Ovary (tissue), 9 donors: ENCODE measurements around the gene UBE2H. TPM values are rescaled to one million over a fixed set of nuclear protein-coding genes. Genes with fewer than 3 reads are reported as not detected.

Source experiments
- DNase-seq, 5 donors: peaks; one replicate each; pipeline ENCODE4 v3.0.0-alpha.2; 2019 to 2020
- H3K27ac ChIP-seq, 2 donors: fragments of 200-600 bp; one replicate each; pipeline versions ENCODE4 v1.5.1 to v1.8.0; 2019 to 2022
- H3K27me3 ChIP-seq: fragments of 200-600 bp; one replicate; pipeline ENCODE4 v1.8.0; 2022
- H3K36me3 ChIP-seq: fragments of 200-600 bp; sonication (generic); one replicate; pipeline ENCODE4 v1.5.1; 2019
- H3K4me1 ChIP-seq: one replicate; pipeline ENCODE4 v1.8.1; 2013; ENCODE audit warnings: mild to moderate bottlenecking, moderate library complexity; ENCODE audit not compliant: insufficient read depth
- H3K4me3 ChIP-seq: fragments of 200-600 bp; sonication (generic); one replicate; pipeline ENCODE4 v1.5.1; 2017
- H3K9me3 ChIP-seq, 2 donors: fragments of 200-600 bp in 1 of 2; sonication (generic) in 1 of 2; one replicate each; pipeline versions ENCODE4 v1.5.1 to v1.8.1; 2013 to 2019; ENCODE audit warnings: mild to moderate bottlenecking in 1 of 2, moderate library complexity in 1 of 2
- EP300 ChIP-seq: sonication (generic); formaldehyde crosslinking; IDR thresholded peaks from one replicate; pipeline ENCODE4 v1.6.1; 2017; ENCODE audit warnings: antibody characterized with exemption
- POLR2A ChIP-seq: fragments of 450-650 bp; IDR thresholded peaks from one replicate; pipeline ENCODE4 v1.6.1; 2017; ENCODE audit warnings: antibody characterized with exemption, mild to moderate bottlenecking, moderate library complexity
- WGBS, 3 donors: extraction: QIAGEN DNeasy Blood & Tissue Kit in 1 of 3; methylation state at CpG; one replicate each; pipeline versions ENCODE4 v1.1.5 to v1.1.7; 2013 to 2017; 5-methylcytosine and 5-hydroxymethylcytosine counted together
- intact Hi-C, 4 donors: fragments of 100-400 bp; cut with DNase I; formaldehyde crosslinking; loops; one replicate each; pipeline versions ENCODE4 v1.11.0 to v1.15.1; 2022 to 2023
- polyA plus RNA-seq, 2 donors: library from polyadenylated mRNA; stranded (reverse); fragments of 200-250 nt in 1 of 2; fragments of 350-450 nt in 1 of 2; fragmentation: Illumina TruSeq in 1 of 2; extraction: RNeasy Lipid Tissue Mini Kit (QIAGEN cat#74804) in 1 of 2; gene quantifications; one replicate each; pipeline ENCODE4 v1.2.3, GENCODE V29; 2013 to 2014
- total RNA-seq, 7 donors: library from RNA; depleted of rRNA in 2 of 7; stranded (reverse); fragments of >200 nt in 2 of 7; fragmentation: NEBNext Ultra II Directional in 3 of 7; extraction: Animal tissue kit (Norgen Biotek cat#: 25700) in 3 of 7; gene quantifications; one replicate each; pipeline versions ENCODE4 v1.1.0 to v1.2.4, GENCODE V29; 2016 to 2023
- TF ChIP-seq, protein P1 (sequence below), 3 donors: fragments of 450-650 bp in 2 of 3; fragments of 200-600 bp in 1 of 3; IDR thresholded peaks; one replicate each; pipeline versions ENCODE4 v1.5.1 to v1.8.0; 2016 to 2022; ENCODE audit warnings: antibody characterized with exemption in 3 of 3, mild to moderate bottlenecking in 1 of 3
- donor health status: DM: no; HTN: no; CAD: no; lungs with moderate emphysema.
- donor health status: DM: no; HTN: no; CAD: no.
- donor health status: Bipolar disorder and iron deficiency.
- donor health status: DM: yes; HTN: yes; CAD: no.
- donor health status: DM: no; HTN: no; CAD: no.
- donor health status: DM: yes; HTN: yes; CAD: no.

The UBE2H gene
- total and polyA plus RNA-seq, 9 donors: 38.1 to 149 (median 64.7) TPM

DNA sequence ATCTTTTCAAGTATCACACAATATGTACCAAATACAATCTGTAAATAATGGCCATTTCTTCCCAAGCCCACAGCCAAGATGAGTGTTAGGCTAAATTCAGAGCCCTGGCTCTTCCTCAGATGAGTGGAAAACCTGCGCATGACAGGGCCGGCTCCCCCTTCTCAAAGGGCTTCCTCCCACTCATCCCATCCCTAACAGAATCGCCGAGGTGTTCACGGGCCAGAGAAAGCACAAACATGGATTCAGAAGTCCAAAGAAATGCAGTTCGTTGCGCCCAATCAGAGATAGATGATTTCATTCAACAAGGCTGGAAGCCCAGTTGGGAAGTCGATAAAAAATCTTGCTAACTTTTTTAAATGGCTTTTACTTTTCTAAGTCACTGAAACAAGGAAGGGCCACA lies 121.8 kb downstream of the UBE2H start:
- H3K4me3 ChIP-seq: no peak overlapping the region
- TF ChIP-seq, protein P1, sequence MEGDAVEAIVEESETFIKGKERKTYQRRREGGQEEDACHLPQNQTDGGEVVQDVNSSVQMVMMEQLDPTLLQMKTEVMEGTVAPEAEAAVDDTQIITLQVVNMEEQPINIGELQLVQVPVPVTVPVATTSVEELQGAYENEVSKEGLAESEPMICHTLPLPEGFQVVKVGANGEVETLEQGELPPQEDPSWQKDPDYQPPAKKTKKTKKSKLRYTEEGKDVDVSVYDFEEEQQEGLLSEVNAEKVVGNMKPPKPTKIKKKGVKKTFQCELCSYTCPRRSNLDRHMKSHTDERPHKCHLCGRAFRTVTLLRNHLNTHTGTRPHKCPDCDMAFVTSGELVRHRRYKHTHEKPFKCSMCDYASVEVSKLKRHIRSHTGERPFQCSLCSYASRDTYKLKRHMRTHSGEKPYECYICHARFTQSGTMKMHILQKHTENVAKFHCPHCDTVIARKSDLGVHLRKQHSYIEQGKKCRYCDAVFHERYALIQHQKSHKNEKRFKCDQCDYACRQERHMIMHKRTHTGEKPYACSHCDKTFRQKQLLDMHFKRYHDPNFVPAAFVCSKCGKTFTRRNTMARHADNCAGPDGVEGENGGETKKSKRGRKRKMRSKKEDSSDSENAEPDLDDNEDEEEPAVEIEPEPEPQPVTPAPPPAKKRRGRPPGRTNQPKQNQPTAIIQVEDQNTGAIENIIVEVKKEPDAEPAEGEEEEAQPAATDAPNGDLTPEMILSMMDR (IDR thresholded peaks at IDR 0.05): no peak
- TF ChIP-seq POLR2A: no peak
- TF ChIP-seq EP300: no peak
- WGBS, 3 donors: 10 to 19% (median 11%) methylated on average over 8 of the region's 8 CpGs

DNA sequence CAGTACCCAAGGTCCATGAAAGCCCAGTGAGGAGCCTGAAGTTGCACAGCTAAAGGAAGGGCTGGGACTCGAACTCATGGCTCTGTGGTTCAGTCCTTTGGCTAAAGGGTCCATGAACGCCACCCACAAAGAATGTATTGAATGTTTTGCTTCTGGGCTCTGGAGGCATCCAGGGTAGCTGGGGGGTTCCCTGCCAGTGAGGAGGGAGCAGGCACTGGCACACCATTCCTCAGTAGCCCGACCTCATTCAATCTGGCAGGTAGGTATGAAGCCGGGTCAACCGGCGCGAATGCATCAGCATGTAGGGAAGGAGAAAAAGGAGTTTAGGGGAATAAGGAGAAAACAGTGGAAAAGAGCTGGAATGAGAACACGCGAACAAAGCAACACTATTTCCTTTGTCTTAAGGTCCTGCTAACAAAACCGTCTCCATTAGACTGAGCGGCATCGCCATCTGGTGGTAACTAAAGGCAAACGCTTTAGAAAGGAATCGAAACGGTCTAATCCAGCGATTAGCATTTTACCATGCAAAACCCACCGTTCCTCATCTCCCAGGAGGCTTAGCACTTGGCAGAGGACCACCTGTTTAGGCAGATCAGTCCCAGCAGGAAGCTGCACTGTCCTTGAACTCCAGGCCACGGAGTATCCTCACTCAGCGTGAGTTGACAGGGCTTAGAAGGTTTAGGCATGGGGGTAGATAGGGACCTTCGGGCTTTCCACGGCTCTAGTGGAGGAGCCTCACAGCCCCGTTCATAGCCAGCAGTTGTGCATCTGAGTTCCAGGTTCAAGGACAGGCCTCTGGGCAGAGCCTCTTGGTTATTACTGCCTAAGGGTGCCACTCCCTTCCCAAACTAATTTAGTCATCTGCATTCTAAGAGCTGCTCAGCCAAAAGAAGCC lies 122.8 kb downstream of the UBE2H start:
- peak overlapping the region; percentile 70 to 79 for H3K27ac ChIP-seq
- DNase-seq: peak; percentile 86 to 94 (median 91)
- 6 to 10% (median 8%) methylated on average over 22 of the region's 22 CpGs for WGBS, 3 donors
- no peak overlapping the region for H3K4me3 ChIP-seq
- H3K36me3 ChIP-seq: no peaks in the 10 kb centered on the region
- peaks cover 9% of the 10 kb centered on the region for H3K4me1 ChIP-seq
- no peak for TF ChIP-seq EP300
- TF ChIP-seq, protein P1 (IDR thresholded peaks at IDR 0.05): peak; percentile 77 to 82 (median 82)
- TF ChIP-seq POLR2A: peak; percentile 28
- intact Hi-C loops: loop anchor here in 2 of 4 donors (2.0 to 10.0 kb wide), 4 partner anchors 123 to 455 kb away; partner anchors contain the start of genes NRF1 (in 1 of the 2) and UBE2H (in 1 of the 2)
- H3K27me3 ChIP-seq: no peaks in the 10 kb centered on the region
- no peaks in the 10 kb centered on the region for H3K9me3 ChIP-seq

More for the DNA sequence above, 121.8 kb downstream of the UBE2H start:
- DNase-seq: peak; percentile 44 to 68 (median 59)
- Histone ChIP-seq H3K27ac (peak overlapping the region; percentile 70 to 79), H3K9me3 (no peaks in the 10 kb centered on the region), H3K36me3 (no peaks in the 10 kb centered on the region), H3K27me3 (no peaks in the 10 kb centered on the region), H3K4me1 (peaks cover 12% of the 10 kb centered on the region)
- intact Hi-C loops: loop anchor here in 1 of 4 donors (2.0 kb wide), 1 partner anchor 122 kb away; the partner anchor contains the start of gene UBE2H

DNA sequence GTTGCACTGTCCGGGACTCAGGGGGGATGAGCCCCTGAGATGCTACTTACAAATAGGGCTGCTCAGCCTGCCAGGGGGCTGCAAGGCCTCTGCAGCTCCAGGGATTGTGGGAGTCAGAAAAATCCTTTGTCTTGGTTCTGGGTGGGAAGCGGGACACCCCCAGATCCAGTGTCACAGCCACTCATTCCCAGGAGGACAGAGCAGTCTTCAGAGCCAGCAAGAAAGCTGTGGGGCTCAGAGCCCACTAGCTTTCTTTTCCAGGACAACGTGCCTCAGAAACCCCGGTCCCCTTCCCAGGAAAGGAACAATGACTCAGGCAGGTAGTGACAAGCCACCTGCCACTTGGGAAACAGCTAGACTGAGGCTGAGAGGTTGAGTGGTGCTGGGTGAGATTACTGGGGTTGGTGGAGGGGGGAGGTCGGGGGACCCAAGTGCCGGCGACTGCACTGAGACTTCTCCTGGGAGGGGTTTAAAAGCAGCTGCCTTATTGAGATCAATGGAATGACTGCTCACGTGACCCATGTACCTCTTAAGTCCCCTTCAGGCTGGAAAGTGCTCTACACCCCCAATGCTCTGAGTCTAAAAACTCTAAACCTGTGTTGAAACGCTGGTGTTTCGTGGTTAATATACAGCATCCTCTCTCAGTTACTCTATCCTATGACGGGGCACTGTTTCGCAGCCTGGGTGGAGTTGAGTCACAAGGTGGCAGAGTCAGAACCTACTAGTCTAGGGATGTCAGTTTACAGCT lies 123.6 kb downstream of the UBE2H start:
- TF ChIP-seq EP300 (no peak), POLR2A (no peak)
- TF ChIP-seq, protein P1 (IDR thresholded peaks at IDR 0.05): no peak
- DNase-seq: peak in 1 of 5 donors; percentile 33
- Histone ChIP-seq H3K27me3 (no peaks in the 10 kb centered on the region), H3K4me3 (no peak overlapping the region), H3K9me3 (no peaks in the 10 kb centered on the region), H3K27ac (peak overlapping the region; percentile 70 to 79), H3K36me3 (no peaks in the 10 kb centered on the region), H3K4me1 (peaks cover 9% of the 10 kb centered on the region)
- intact Hi-C loops: loop anchor here in 2 of 4 donors (10.0 kb wide), 3 partner anchors 176 to 454 kb away; partner anchors contain the start of gene NRF1 (in 1 of the 2)
- 78 to 86% (median 84%) methylated on average over 12 of the region's 12 CpGs for WGBS, 3 donors
